ENCODE data around the gene KLHL2. TPM values are rescaled to one million over a fixed set of nuclear protein-coding genes. Genes with fewer than 3 reads are reported as not detected.
"Not testable (repeated sequence)": the region's sequence is repeated elsewhere in the genome, so short reads cannot be mapped to it uniquely, and the experiment has no call there.

The KLHL2 gene
- polyA plus RNA-seq, 10 donors, result 7.6 to 11.3 (median 8.5) TPM

DNA sequence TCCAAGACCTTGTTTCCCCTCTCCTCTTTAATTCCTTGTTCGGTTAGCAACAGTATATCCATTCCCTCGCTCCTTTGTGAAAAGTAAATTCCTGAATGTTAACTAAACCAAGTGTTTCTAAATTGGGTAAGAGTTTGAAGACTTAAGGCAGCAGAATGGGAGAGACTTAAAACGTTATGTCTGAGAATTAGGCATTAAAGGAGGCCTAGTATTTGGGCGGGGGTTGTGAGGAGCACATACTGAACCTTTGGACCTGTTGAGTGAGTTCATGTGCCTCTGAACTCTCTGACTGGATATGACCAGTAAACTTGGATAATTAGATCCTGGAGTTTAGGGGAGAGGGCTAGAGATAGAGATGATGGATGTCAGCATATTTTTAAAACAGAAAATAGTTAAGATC lies 121.3 kb downstream of the KLHL2 start:
- DNase-seq, result peak in 1 of 3 donors; percentile 47

DNA sequence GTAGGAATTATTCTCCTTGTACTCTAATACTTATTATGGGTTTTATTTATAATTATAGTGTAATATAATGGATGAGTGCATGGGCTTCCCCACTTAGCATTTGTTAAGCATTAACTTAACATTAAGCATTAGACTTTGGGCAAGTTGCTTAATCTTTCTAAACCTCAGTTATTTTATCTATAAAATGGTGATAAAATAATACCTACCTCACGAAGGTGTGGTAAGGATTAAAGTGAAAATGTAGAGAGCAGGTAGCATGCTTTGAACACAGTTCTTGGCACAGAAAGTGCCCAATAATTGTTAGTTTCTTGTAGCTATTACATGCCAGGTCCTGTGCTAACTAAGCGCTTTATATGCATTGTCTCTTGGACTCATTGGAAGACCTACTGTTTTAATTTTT lies 122.7 kb downstream of the KLHL2 start:
- DNase-seq, result no peak

DNA sequence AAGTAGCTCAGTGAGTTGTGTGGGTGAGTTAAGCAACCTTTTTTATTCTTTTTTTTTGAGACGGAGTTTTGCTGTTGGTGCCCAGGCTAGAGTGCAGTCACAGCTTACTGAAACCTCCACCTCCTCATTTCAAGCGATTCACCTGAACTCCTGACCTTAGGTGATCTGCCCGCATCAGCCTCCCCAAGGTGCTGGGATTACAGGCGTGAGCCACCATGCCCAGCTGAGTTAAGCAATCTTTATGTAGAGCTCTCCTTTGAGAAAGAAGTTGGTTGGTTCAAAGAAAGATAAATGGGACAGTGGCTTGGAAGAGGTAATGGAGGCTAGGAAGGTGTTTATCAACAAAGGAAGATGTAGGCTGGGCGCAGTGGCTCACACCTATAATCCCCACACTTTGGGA lies 123.3 kb downstream of the KLHL2 start:
- no peak for DNase-seq

DNA sequence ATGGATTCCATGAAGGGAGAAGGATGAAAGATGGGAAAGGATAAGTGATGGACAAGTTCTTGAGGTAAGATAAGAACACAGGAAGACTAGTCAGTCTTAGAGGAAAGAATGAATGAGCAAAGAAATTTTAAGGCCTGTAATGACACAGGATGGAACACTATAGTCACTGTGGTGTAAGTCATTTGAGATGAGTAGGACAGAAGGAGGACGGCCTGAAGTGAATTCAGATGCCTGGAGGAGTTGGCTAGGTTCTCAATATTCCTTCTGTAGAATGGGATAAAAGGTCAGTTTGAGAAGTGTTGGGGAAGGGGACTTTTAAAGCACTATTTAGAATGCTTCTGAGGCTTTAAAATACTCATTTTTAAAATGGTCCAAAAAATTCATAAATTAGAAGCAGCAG lies 124.0 kb downstream of the KLHL2 start:
- DNase-seq, result peak in 1 of 3 donors; percentile 16

DNA sequence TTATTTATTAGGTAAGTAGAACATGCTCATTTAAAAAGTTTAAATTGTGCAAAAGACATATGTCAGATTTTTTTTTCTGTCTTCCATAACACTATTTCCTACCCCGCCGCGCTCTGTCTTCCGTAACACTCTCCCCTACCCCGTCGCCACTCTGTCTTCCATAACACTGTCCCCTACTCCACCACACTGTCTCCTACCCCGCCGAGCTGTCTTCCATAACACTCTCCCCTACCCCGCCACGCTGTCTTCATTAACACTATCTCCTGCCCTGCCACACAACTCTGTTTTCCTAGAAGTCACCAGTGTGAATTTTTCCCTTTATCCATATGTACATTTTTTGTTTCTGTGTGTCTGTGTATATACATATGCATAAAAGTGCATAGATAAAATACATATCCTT lies 124.5 kb downstream of the KLHL2 start:
- DNase-seq, result no peak

DNA sequence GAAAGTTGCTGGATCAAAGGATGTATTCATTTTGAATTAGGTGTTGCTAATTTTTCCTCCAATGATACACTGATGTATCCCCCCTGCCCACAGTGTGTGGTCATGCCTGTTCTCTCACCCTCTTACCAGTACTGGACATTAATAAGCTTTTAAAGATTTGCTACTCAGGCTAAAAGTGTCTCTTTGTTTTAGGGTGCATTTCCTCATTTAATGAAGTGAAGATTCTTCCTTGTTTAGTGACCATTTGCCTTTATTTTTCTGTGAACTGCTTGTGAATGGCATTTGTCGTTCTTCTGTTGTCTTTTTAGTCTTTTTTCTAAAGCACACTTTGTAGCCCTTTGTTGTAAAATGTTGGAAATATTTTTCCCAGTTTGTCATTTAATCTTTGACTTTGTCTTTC lies 125.1 kb downstream of the KLHL2 start:
- peak in 1 of 3 donors; percentile 15 for DNase-seq

DNA sequence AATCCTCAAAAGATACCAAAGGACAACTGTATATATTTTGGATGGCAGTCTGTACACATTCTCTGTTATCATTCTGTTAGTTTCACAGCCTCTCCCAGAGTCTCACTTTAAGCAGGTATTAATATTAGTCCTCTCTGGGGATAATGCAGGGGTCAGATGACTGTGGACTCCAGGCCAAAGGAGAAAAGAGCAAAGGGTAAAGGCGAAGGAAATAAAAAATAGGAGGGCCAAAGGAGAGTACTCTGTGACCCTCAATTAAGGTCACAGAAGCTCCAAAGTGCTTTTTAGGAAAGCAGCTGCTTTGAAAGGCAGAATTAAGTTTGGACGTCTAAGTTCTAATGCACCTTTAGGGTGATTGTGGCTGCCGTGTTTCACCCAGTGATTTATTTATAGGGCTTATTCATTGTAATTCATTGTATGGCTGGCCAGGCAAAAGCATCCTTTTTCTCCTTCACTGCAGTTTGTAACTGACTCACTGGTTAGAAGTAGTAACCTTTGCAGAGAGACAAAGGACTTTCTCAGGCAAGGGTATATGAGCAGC lies 127.9 kb downstream of the KLHL2 start:
- no peak for DNase-seq

DNA sequence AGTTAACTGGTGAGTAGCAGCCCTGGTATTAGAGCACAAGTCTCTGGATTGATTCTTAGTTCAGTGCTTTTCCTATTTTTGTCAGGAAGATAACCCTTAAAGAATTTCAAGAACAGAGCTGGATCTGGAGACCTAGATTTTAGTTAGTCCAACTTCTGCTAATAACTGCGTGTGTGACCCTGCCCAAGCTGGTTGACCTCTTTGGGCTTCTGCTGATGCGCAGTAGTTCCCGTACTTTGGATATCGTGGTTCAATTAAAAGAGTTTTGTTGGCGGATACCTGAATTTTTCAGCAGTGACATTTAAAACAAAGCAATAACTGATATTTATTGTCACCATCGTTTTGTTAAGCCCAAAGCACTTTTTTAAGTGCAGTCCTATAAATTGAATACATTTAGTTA lies 129.4 kb downstream of the KLHL2 start:
- DNase-seq, result no peak

DNA sequence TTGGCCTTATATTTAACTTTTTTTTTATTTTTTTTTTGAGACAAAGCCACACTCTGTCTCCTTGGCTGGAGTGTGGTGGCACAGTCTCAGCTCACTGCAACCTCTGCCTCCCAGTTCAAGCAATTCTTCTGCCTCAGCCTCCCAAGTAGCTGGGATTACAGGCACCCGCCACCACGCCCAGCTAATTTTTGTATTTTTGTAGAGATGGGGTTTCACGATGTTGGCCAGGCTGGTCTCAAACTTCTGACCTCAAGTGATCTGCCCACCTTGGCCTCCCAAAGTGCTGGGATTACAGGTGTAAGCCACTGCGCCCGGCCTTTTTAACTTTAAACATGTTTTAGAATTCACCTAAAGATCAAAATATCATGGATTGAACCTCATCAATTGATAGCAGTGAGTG lies 135.0 kb downstream of the KLHL2 start:
- not testable (repeated sequence) for DNase-seq

DNA sequence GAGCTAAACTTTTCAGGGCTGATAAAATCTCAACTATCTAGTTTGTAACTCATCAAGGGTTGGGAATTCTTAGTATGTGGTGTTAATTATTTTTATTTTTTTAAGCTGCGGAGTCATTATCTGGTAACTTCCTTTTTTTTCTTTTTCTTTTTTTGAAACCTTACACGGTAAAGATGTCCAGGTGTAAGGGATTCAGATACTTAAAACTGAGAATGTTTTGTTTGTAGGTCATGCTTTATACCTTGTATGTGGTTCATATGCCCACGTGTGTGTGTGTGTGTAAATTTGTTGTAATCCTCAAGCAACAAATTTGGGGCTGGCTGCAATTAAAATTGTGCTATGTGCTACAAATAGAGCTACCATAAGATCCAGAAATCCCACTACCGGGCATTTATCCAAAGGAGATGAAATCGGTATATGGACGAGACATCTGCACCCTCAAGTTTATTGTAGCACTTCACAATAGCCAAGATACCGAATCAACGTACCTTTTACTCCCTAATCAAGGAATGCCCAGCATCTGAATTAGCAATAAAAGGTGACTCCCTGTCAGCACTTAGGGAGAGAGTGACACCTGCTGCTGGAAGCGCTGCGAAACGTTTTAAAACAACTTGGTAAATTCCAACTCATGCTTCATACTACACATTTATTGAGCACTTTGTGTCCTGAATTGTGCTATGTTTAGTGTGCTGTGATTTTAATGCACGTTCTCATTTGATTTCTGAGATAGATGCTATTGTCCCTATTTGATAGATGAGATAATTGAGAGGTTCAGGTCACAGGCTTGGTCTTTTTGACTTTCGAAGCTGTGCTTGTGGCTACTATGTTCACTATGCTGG lies 136.2 kb downstream of the KLHL2 start:
- no peak for DNase-seq

DNA sequence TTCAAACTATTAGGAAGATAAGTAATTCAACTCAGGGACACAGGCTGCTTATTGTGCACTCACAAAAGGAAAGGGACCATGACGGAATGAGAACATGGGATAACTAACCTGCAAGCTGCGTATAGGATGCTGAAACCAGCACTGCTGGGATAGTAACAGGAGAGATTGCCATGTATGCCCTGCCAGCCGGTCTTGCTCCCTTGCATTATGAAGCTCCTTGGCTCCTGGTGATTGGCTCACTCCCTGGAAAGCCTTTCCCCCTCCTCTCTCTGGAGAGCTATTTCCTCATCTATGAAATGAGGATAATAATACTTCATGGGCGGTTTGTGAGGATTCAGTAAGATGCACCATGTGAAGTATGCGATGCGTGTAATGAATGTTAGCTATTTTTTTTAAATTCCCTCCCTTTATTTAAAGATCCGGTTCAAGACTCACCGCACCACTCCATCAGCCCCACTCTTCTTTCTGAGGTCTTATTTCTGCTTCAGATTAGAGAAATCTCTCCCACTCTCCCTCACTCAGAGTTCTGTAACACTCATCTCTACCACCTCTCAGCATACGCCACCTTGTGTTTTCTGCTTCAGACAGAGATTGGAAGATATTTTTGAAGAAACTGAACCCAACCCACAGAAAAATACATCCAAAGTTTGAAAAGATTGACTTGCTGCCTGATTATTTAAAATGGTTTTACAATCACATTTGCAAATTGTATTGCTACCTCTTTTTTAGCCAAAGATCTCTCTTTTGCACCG lies 138.5 kb downstream of the KLHL2 start:
- DNase-seq, result no peak

DNA sequence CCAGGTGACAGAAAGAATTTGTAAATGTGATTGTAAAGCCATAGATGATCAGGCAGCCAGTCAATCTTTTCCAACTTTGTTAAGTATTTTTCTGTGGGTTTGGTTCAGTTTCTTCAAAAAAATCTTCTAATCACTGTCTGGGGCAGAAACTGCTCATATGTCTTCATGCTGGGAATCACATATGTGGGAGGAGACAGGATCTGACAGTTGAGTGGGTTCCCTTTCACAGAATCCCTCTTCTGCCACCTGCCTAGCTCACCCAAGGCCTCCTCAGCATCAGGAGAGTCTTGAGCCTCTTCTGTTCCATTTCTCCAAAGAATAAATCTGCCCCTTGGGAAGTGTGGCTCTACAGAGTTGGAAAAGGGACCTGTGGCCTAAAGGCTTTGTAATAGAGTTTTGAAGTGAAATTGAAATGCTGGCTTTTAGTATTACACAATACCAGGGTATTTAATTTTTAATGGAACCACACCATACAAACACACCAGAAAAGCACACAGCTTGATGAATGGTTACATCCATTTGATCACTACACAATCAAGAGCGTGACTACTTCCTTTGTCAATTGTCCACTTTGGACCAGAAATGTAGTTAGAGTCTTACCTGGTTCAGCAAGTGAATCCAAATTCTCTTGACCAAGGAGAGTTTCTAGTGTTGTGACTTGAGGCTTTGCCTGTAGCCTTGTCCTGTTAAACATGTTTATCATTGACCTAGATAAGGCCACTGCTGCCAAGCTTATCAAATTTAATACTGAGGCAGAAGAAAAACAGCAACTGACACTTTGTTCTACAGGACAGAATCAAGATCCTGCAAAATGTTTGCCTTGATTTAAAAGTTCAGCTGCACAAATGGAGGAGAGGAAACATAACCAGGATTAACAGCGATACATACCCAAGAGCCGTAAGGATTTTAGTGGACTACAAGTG lies 140.5 kb downstream of the KLHL2 start:
- DNase-seq, result no peak

DNA sequence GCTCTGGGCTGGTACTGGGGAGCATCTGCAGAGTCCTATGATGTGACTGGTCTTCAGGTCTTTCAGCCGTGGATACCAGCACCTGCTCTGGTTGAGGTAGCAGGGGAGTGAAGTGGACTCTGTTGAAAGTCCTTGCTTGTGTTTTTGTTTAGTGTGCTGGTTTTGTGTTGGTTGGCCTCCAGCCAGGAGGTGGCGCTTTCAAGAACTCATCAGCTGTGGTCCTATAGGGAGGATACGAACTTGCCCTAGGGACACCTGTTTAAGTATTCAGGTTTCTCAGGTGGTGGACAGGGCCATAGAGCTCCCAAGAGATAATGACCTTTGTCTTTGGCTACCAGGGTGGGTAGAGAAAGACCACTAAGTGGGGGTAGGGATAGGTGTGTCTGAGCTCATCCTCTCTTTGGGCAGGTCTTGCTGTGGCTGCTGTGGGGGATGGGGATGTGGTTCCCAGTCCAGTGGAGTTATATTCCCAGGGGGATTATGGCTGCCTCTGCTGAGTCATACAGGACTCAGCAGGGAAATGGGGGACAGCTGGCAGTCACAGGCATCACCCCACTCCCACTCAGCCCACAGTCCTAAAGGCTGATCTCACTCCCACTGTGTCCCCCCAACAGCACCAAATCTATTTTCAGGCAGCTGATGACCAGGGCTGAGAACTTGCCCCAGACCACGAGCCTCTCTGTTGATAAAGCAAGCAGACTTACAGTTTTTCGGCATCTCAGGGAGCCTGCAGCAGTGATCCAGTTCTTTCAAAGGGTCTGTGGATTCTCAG lies 144.2 kb downstream of the KLHL2 start:
- DNase-seq, result no peak

DNA sequence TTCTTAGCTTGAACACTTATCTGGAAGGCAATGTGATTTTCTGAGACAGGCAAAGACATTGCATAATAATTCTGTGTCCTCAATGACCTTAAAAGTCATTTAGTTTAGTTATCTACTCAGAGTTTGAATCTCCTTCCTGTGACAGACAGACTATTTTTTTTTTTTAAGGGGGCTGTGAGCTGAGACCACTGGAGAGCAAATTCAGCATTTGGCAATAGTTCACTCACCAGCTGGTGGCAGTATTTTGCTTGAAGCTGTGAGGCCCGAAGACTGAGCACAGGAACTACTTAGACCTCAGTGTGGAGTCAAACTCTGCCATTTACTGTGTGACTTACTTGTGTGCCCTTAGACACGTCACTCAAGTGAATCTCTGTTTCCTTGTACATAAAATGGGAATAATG lies 148.5 kb downstream of the KLHL2 start:
- DNase-seq, result peak in 2 of 3 donors; percentile 19 to 44

DNA sequence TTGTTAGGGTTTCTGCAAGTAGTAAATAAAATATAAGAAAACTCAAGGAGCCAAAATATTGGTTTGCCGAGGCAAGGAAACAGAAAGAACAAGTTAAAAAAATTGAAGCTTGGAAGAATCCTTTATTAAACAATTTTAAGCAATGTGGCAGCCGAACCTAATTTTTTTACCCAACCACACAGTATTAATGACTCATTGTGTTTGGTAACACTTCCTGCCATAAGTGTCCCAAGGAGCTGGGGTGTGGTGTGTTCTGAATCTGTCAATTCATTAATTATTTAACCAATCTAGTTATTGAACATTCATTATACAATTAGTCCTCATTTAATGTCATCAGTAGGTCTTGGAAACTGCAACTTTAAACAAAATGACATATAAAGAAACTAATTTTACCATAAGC lies 152.1 kb downstream of the KLHL2 start:
- no peak for DNase-seq

DNA sequence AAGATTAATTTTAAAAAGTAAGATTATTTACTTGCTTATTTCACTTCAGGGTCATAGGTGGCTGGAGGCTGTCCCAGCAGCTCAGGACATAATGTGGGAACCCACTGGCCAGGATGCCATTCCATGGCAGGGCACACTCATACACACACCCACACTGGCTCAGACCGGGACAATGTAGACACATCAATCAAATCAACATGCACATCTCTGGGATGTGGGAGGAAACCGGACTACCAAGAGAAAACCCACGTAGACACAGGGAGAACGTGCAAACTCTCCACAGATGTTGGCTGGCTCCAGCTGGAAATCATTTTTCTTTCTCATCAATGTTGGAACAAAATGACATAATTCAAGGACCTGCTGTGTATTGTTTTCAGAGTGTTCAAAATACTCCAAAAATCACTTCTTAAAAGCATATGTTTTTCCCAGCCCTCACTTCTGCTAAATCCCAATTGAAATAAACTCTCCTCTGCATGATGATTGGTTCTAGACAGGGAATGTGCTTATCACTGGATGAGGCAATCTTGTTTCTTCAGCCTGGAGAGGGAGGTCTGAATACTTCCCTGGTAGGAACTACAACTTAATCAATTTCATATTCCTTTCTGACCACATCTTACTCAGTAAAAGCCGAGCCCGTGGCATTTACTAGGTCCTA lies 152.8 kb downstream of the KLHL2 start:
- peak in 2 of 3 donors; percentile 45 to 74 for DNase-seq

DNA sequence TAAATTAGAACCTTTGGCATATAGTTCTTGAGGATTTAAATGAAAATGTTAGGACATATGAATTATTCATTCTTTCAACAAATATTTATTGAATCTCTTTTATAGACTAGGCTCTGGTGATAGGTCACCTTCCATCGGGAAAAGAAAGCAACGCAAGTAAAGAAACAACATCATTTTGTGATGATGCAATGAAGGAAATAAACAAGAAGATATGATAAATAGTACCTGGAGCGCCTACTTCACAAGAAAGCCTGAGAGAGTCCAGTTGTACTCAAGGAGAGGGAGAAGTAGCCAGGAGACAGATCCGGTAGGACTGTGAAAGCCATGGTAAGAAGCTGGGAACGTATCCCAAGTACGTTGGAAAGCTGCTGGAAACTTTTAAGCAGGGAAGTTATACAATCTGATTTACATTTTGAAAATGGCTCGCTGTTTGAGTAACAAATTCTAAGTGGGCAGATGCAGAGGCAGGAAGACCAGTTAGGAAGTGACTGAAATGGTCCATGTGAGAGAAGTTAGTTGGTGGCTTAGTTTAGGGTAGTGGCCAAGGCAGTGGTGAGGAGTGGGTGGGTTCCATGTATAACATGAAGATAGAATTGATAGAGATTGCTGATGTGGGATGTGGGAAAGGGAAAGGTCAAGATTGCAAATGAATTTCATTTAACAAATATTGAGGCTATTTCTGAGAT lies 153.8 kb downstream of the KLHL2 start:
- DNase-seq, result peak in 1 of 3 donors; percentile 50

DNA sequence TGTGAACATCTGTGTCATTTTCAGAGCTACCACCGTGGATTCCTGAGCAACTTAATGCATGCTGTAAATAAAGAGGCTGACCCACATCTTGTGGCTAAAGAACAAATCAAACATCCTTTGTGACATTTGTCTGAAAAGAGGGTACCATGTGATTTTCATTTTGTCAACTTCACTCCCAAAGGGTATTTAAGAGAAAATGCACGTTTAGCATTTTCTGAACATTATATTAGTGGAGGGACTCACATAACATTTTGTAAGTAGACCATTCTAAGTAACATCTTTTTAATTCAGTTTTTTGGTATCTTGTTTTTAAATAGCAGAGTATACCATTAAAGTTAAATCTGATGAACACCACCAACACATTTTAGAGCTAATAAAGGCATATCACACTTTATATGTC lies 154.4 kb downstream of the KLHL2 start:
- DNase-seq, result no peak

DNA sequence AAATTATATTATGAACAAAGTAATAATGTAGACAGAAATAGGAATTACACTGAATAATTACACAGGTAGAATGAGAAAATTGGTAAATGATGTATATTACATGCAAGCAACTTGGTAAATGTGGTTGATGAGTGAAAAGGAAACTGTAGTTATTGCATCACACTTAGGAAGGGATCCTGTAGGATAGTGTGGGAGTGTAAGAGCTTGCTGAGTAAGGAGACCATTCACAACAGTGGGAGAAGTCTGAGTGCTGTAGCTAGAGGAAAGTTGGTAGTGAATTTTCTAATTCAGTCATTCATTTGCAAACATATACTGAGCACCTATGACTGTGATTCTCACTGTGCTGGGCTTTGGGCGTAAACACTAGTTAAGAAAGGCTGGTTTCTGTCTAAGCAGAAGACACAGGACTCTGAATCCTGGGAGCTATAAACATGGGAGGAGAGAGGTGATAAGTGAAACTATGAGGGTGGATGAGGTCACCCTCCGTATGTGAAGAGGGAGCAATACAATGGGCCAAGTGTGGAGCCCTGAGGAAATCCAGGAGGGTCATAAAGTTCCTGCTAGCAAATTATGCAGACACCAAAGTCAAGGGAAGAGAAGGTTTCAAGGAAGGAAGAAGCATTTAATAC lies 157.2 kb downstream of the KLHL2 start:
- no peak for DNase-seq
